ENCODE results near the gene DSE.
"Not testable (repeated sequence)": the region's sequence is repeated elsewhere in the genome, so short reads cannot be mapped to it uniquely, and the experiment has no call there.

Gene DSE

DNA sequence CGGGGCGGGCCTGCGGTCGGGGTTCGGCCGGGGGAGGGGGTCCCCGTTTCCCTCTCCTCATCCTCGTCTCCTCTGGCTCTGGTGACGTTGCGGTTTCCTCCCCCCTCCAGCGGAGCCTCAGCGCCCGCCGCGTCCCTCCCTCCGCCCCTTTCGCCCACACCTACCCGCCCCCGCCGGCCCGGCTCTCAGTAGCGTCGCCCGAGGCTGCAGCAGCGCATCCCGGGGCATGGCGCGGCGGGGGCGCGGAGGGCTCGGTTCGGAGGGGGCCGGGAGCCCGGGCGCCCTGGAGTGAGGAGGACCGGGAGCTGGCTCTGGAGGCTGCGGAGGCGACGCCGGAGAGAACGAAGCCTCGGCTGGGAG is at the start of gene DSE:
Gene DSE (plus strand): TSS at position 188 of the 360 bp plus-strand sequence. CDS start 28,304 bp downstream, outside the sequence.
- peak; percentile 59 to 74 for DNase-seq (ENCODE audit: low read depth in 2 of 2)

DNA sequence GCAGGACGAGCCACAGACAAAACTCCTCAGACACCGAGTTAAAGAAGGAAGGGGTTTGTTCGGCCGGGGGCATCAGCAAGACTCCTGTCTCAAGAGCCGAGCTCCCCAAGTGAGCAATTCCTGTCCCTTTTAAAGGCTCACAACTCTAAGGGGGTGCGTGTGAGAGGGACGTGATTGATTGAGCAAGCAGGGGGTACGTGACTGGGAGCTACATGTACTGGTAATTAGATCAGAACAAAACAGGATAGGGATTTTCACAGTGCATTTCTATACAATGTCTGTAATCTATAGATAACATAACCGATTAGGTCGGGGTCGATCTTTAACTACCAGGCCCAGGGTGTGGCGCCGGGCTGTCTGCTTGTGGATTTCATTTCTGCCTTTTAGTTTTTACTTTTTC is 48.8 kb upstream of the DSE start:
- not testable (repeated sequence) for DNase-seq (ENCODE audit: low read depth in 2 of 2)

DNA sequence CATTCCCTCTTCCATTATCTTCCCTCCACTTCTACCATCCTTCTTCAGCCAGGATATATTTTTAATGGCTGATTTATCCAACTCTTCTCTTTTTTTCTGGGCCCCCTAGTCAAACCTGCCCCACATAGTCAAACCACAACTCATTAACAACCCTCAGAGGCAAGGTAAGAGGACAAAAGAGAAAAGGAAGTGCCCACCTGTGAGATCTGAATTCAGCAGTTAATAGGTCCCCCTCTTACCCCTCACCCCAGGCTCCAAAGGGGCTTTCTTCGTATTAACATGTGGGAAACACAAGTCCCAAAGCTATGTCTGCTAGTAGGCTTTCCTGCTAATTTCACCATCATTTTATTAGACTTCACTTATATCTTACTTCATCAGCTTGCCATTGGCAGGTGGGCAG is 46.9 kb upstream of the DSE start:
- no peak for DNase-seq (ENCODE audit: low read depth in 2 of 2)

DNA sequence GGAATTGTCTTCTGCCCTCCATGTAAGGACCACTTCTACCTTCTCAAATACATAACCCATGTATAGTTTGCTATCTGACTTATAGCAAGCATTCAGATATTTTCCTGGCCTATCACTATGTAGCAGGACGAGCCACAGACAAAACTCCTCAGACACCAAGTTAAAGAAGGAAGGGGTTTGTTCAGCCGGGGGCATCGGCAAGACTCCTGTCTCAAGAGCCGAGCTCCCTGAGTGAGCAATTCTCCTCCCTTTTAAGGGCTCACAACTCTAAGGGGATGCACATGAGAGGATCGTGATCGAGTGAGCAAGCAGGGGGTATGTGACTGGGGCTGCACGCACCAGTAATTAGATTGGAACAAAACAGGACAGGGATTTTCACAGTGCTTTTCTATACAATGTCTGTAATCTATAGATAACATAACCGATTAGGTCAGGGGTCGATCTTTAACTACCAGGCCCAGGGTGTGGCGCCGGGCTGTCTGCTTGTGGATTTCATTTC is 45.1 kb upstream of the DSE start:
- DNase-seq (ENCODE audit: low read depth in 2 of 2) = not testable (repeated sequence)

DNA sequence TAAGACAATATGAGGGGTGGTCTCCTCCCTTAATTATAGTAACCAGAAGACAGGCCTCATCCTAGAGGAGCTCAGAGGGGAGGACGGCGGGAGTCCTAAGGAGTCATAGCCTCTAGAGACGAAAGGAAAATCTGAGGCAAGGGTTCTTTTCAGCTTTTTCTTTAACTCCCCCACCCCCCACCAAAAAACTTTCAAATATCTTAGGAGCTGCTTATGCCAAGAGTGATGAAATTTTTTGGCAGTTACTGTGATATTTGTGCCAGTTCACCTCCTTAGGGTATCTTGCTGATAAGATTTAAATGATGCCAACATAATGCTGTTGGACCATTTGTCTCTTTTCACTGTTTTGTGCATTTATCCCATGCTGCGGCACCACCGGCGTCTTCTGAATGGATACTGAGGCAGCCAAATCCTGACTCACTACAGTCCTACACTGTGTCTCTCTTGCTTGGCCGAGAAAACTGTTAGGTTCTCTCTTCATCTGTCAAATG is 44.5 kb upstream of the DSE start:
- no peak for DNase-seq (ENCODE audit: low read depth in 2 of 2)

DNA sequence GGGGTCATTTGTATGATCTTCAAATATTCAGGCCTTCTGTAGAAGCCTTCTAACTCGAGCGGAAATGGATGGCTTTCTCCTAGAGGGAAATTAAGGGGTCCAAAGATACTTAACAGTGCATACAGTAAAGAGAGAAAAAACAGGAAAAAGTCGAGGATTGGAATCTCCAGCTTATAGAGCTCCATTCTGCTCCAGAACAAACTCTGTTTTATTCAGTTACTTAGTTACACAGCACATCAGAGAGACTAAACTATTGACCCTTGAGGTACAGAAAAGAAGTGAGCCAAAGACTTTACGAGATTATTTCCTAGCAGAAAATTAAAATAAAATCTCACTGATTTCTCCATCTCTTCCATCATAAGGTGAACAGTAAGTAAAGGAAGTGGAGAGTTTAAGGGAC is 43.8 kb upstream of the DSE start:
- DNase-seq (ENCODE audit: low read depth in 2 of 2) = no peak

DNA sequence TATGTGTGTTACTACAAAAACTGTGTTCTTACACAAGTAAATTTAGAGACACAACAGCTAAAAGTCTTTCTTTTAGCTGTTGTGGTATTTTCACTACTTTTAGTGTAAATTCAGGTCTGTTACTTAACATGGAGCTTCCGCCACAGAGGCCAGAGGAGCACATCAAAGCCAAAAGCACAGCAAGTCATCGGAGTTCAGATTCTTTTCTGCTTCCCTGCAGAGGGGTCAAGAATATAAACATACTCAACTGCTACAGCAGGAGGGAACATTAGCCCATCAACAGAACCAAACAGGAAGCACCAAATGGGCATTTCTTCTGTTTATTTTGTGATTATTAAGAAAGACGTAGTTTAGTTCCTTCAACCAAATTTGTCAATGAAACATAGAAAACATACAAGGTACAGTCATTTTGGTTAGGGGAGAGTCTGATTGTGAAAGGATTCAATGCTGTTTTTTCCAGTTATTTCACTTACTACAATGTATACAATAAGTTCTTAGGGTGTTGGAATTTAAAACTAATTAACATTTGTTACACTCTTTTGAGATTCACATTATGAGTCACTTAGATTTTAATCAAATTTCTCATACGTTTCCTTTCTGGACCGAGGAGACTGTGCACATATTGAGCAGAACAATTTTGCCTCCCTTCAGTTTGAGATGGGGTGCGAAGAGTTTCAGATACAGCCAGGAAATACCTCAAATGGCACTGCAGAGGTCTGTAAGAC is 42.8 kb upstream of the DSE start:
- no peak for DNase-seq (ENCODE audit: low read depth in 2 of 2)

DNA sequence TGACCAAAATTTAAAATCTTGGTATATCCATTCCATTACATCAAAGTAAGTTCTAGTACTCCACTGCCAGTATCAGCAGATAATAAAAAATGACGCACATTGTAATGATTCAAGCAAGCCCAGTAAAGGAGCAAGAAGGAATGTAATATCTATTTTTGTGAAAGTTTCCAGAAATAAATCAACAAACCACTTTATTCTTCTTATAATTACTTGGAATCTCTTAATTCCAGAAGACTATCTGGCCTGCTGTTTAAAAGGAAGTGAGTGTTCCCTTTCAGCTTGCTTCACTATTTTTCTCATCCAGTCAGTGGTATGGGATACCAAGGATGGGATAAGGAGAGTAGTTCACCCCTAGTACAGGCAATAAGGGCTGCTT is 42.2 kb upstream of the DSE start:
- DNase-seq (ENCODE audit: low read depth in 2 of 2) = no peak

DNA sequence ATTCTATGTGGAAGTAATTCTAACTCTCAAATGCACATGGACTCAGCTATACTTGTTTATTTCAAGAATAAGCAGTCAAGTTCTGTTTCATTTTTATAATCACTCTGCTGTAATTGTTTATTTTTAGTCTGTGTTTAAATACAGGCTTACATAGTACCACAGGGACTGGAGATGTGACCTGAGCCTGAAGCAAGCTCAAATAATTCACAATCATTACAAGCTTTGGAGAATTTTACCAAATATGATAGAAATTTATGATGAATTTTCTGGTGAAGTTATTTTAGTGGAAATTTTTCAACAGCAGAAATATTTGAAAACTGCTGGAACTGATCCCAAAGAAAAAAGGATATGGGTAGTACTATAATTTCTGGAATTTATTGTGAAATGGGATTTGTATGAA is 41.6 kb upstream of the DSE start:
- DNase-seq (ENCODE audit: low read depth in 2 of 2) = no peak

DNA sequence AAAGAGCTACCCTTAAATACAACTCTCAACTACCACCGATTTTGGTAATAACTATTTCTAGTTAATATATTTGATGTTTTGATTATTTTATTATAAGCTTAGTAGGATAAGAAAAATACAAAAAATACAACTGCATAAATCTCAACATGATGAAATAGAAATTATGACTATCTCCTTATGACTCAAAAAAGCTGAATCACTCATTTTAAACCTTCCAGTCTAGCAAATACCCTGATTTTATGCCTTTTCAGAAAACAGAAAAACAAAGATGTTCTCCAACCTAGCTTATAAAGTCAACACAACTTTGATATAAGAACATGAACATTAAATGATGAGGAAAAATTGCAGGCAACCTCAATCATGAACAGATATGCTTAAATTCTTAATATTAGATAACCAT is 40.2 kb upstream of the DSE start:
- DNase-seq (ENCODE audit: low read depth in 2 of 2) = no peak

DNA sequence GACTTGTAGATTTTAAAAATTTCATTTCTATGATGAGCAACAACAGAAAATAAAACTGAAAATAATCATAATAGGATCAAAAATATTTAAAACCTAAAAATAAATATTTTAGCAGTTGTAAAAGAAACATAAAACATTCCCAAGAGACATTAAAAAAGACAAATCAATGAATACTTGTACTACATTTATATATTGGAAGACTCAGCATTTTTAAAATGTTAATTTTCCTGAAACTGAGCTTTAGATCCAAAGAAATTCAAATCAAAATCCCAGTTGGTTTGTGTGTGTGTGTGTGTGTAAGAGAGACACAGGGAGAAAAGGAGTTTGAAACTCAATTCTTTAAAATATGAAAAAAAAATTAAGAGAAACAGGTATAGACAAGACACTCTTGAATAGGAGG is 38.7 kb upstream of the DSE start:
- DNase-seq (ENCODE audit: low read depth in 2 of 2) = no peak

DNA sequence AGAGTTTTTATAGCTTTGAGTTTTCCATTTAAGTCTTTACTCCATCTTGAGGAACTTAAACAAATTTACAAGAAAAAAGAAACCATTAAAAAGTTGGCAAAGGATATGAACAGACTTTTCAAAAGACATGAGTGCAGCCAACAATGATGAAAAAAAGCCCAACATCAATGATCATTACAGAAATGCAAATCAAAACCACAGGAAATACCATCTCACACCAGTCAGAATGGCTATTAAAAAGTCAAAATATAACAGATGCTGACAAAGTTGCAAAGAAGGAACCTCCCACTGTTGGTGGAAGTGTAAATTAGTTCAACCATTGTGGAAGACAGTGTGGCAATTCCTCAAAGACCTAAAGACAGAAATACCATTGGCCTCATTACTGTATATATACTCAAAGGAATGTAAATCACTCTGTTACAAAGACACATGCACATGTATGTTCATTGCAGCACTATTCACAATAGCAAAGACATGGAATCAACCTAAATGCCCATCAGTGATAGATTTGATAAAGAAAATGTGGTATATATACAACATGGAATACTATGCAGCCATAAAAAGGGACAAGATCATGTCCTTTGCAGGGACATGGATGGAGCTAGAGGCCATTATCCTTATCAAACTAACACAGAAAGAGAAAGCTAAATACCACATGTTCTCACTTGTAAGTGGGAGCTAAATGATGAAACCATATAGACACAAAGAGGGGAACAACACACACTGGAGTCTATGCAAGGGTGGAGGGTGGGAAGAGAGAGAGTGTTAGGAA is 35.9 kb upstream of the DSE start:
- DNase-seq (ENCODE audit: low read depth in 2 of 2) = not testable (repeated sequence)

DNA sequence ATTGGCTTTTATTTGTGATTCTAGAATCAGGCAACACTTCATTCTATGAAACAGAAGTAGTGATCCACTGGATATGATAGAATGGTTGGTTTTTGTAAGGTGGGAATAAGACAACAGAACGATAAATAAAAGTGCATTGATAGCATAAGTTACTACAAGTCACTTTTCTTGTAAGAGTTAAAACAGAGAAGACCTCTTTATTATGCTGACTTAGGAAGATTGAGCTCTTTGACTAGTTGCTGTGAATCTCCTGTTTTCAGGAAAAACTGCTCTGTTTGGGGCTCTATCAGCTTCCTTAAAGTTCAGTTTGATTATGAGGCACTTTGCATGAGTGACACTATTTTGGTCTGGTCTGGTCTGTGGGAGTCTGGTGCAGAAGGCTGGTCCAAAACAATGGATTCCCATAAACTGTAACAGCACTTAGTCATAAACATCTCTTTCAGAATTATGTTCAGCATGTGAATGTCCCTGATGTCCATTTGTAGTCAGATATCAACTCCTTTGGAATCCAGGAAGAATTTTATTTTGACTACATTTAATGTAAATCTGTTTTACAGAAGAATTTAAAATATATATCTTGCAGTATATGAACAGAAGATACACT is 35.0 kb upstream of the DSE start:
- DNase-seq (ENCODE audit: low read depth in 2 of 2) = no peak

DNA sequence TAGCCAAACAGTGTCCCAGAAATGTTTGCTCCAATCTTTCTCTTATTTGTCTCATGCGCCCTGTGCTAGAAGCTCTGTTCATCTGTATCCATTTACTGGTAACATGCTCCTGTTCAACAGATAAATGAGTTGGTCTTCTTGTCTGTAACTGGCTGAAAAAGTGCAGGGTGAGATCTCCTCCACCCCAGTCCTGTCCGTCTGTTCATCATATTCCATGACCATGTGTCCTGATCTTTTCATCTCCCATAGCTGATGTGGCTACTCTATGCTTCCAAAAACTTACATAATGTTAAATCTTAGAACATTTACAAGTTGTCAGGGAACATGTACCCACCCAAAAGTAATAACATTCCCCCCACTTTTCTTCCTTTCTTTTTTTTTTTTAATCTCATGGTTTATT is 31.8 kb upstream of the DSE start:
- no peak for DNase-seq (ENCODE audit: low read depth in 2 of 2)

DNA sequence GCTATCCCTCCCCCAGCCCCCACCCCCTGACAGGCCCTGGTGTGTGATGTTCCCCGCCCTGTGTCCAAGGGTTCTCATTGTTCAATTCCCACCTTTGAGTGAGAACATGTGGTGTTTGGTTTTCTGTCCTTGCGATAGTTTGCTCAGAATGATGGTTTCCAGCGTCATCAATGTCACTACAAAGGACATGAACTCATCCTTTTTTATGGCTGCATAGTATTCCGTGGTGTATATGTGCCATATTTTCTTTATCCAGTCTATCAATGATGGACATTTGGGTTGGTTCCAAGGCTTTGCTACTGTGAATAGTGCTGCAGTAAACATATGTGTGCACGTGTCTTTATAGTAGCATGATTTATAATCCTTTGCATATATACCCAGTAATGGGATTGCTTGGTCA is 30.1 kb upstream of the DSE start:
- not testable (repeated sequence) for DNase-seq (ENCODE audit: low read depth in 2 of 2)

DNA sequence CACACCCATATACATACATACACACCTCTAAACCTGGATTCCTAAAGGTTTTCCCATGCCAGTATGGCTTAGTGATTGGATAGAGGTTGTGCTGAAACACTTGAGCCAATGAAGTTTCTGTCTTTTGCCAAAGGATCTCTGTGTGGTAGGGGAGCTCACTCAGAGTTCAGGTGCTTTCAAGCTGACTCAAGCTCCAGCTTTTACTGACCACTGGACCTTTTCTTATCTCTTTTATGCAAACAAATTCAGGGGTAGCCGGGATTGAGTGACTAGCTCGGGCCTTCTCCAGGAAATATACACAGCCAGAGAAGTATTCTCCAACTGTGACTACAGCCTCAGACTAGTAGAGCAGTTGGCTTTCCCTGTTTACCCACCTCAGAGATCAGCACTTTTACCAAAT is 21.5 kb upstream of the DSE start:
- no peak for DNase-seq (ENCODE audit: low read depth in 2 of 2)

DNA sequence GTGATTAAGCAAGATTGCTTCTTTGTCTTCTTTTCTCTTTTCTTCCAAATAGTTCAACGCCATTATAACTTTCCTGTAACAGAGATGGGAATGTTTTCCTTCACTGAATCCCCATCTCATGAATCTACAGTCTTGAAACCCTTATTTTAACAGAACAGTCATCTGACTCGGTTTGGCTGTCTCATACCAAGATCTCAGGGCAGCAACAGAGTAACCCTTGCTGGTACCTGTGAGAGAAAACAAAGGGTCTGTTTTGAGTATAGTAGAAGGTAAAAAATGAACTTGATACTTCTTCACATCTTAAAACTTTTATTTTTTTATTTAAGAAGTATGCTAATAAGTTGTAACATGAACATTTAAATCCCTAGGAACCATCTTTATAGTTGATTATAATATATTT is 19.6 kb upstream of the DSE start:
- no peak for DNase-seq (ENCODE audit: low read depth in 2 of 2)

DNA sequence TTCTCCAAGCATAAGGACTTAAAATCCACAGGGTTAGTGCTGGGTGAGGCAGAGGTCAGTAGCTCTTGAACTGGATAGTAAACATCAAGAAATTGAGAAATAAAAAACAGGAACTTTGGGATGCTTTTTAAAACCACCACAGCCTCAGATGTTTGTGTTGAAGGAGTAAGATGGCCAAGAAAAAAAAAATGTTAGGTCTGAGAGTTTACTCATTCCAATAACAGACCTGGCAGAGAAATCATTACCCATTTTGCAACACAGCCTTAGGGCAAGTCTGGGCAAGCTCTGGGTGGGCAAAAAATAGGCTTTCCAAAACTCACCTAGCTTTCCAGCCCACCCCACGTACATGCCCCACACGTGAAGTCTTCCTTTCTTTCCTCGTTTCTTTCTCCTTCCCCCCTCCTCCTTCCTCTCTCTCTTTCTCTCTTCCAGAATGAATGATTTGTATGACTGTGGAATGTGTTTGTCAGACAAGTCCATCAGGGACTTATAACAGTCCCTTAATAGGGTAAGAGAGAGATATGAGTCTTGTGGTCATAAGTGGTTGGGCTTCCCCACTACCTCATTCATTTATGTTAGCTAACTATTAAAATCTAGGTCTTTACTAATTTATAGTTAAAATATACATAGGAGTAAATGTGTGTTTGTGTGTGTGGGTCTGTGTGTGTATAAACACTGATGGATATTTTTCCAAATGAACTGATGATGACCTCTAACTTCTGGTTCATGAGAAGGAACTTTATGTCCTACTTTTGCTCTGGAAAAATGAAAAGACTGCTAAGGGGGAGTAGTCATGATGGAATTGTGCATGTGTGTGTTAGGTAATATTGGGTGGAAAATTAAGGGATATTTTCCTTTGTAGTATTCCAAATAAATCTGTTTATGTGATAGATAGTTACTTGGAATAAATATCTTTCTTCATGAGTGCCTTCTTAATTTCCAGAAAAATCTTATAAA is 18.0 kb upstream of the DSE start:
- DNase-seq (ENCODE audit: low read depth in 2 of 2) = no peak

DNA sequence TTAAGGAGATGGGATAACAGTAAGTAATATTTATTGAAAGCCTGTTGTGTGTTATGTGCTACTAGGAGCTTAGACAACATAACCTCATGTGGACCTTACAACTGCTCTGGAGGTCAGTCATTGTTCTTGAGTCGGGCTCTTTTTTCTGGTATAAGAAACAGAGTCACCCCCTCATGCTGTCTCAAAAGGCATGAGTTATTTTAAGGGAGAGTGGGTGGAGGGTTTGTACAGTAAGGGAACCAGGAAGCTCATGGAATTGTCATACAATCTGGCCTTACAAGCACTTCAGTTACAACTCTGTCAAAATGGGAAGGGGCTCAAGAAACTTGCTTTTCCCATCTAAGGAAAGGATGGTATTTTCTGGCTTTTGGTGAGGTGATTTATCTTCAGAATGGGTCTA is 16.5 kb upstream of the DSE start:
- no peak for DNase-seq (ENCODE audit: low read depth in 2 of 2)

DNA sequence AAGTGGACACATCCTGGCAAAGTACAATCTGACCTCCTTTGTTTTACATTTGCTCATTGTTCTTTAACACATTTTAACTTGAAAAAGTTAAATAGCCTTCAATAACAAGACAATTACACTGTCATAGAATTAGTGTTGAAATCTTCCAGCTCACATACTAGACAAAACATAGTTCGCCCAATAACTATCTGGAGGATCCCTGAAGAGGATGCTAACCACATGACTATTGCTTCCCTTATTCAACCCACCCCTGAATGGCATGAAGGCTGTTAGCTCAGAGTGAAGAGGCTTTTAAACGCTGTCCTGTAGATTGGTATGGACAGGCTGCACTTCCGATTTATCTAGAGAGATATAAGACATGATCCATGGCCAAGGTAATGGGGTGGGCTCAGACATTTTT is 15.0 kb upstream of the DSE start:
- DNase-seq (ENCODE audit: low read depth in 2 of 2) = no peak

DNA sequence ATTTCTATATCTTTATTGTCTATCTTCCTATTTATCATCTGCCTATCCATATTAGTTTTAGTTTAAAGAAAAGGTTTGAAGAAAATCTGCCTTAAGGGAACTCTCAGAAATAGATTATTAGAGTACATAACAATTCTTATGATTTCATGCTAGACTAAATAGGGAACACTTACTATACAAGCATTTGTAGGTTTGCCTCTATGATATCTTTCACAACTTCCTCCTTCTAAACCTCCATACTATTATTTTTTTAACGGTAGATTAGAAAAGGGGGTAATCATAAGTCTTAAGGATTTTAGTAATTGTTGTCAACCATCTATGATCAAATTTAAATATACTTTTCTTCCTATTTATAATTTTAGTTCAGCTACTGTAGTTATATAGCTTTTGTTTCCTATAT is 11.6 kb upstream of the DSE start:
- DNase-seq (ENCODE audit: low read depth in 2 of 2) = no peak

DNA sequence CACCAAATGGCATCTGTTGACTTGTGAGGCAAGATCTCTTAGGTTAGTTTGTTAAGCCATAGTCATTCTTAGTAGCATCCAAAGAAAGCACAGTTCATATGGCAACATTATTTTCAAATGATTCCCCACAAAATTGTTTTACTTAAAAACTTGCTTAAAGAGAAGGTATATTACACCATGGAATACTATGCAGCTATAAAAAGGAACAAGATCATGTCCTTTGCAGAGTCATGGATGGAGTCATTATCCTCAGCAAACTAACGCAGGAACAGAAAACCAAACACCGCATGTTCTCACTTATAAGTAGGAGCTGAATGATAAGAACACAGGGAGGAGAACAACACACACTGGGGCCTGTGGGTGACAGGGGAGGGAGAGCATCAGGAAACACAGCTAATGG is 10.9 kb upstream of the DSE start:
- DNase-seq (ENCODE audit: low read depth in 2 of 2) = no peak

Data from stimulated activated CD4-positive, alpha-beta T cell treated with anti-CD3 and anti-CD28 coated beads, Interleukin-1b, Interleukin-23, amount 100 ng/mL, for 4 hours (primary cell).